Measurements from ENCODE around the gene NLRP6.
A peak's percentile ranks its signal among the peaks of the same experiment; 100 is the strongest.
"Not testable (repeated sequence)": the region's sequence is repeated elsewhere in the genome, so short reads cannot be mapped to it uniquely, and the experiment has no call there.

Gene NLRP6

GRCh38 chr11:306645-307371 lies 28.6 kb downstream of the NLRP6 start:
- no peak for ATAC-seq (replicated peaks)
- Mint-ChIP-seq H3K27me3 (no peaks in the 10 kb centered on the region), H3K36me3 (ENCODE audit: insufficient read depth) (peaks cover 41% of the 10 kb centered on the region), H3K27ac (peak overlapping the region; percentile 87 to 95), H3K4me1 (ENCODE audit: low read depth in 2 of 2) (peaks cover 30 to 44% of the 10 kb centered on the region in 2 donors), H3K9me3 (no peaks in the 10 kb centered on the region), H3K4me3 (peak overlapping the region; percentile 89 to 91)
- no peak for DNase-seq

GRCh38 chr11:307766-308708 lies 29.8 kb downstream of the NLRP6 start, which contains the start of gene IFITM2:
IFITM2 (plus strand) TSS chr11:307816; CDS start chr11:308193, 377 bp downstream.
- Mint-ChIP-seq H3K4me3 (peak within 1 kb of the TSS; percentile 89 to 91), H3K27ac (peak within 1 kb of the TSS; percentile 87 to 95), H3K4me1 (ENCODE audit: low read depth in 2 of 2) (peaks cover 41 to 46% of the 10 kb centered on the region in 2 donors), H3K36me3 (ENCODE audit: insufficient read depth) (peaks cover 37% of the 10 kb centered on the region)
- not testable (repeated sequence) for H3K9me3 Mint-ChIP-seq, H3K27me3 Mint-ChIP-seq
- ATAC-seq (replicated peaks), result peak; percentile 74
- DNase-seq, result peak in 2 of 3 experiments; percentile 49 to 61

DNA sequence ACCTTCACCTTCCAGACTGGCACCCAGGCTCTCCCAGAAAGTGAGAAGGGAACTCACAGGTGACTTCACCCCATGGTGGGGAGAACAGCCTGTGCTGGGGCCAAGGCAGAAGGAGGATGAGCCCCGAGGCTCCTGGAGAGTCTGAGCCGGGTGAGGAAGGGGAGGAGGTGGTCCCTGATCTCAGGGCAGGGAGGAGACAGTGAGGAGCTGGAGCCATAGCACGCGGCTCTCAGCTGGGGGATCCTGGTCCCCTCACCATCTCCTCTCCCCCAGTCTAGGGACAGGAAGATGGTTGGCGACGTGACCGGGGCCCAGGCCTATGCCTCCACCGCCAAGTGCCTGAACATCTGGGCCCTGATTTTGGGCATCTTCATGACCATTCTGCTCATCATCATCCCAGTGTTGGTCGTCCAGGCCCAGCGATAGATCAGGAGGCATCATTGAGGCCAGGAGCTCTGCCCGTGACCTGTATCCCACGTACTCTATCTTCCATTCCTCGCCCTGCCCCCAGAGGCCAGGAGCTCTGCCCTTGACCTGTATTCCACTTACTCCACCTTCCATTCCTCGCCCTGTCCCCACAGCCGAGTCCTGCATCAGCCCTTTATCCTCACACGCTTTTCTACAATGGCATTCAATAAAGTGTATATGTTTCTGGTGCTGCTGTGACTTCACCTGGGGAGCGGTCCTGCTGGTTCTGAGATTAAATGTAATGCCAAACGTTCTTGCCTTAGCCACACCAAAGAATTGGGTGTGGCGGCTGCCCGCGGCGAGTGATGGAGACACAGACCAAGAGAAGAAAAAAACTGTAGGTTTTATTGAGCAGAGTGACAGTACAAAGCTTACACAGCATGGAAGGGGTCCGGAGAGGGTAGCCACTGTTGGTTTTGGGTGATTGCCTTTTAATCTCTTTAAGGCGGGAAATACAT lies 30.8 kb downstream of the NLRP6 start:
- ATAC-seq (replicated peaks), result peak; percentile 0

GRCh38 chr11:309979-310572 lies 31.9 kb downstream of the NLRP6 start:
- Mint-ChIP-seq H3K27ac (peak overlapping the region; percentile 87 to 95), H3K36me3 (ENCODE audit: insufficient read depth) (peaks cover 42% of the 10 kb centered on the region), H3K4me3 (peak overlapping the region; percentile 89 to 91), H3K4me1 (ENCODE audit: low read depth in 2 of 2) (peaks cover 53 to 59% of the 10 kb centered on the region in 2 donors)
- not testable (repeated sequence) for DNase-seq; ATAC-seq (replicated peaks); H3K9me3 Mint-ChIP-seq; H3K27me3 Mint-ChIP-seq

More for the DNA sequence above, 30.8 kb downstream of the NLRP6 start:
- not testable (repeated sequence) for H3K27me3 Mint-ChIP-seq, DNase-seq, H3K9me3 Mint-ChIP-seq
- Mint-ChIP-seq H3K4me3 (peak overlapping the region; percentile 89 to 91), H3K36me3 (ENCODE audit: insufficient read depth) (peaks cover 40% of the 10 kb centered on the region), H3K27ac (peak overlapping the region; percentile 87 to 95), H3K4me1 (ENCODE audit: low read depth in 2 of 2) (peaks cover 51 to 56% of the 10 kb centered on the region in 2 donors)

GRCh38 chr11:311013-311748 lies 33.0 kb downstream of the NLRP6 start:
- peak overlapping the region; percentile 95 to 97 for H3K4me3 Mint-ChIP-seq
- not testable (repeated sequence) for H3K27me3 Mint-ChIP-seq, DNase-seq, H3K9me3 Mint-ChIP-seq
- peak overlapping the region; percentile 96 to 97 for H3K27ac Mint-ChIP-seq
- peaks cover 44 to 50% of the 10 kb centered on the region in 2 donors for H3K4me1 Mint-ChIP-seq (ENCODE audit: low read depth in 2 of 2)
- ATAC-seq (replicated peaks), result peak; percentile 19
- peaks cover 47% of the 10 kb centered on the region for H3K36me3 Mint-ChIP-seq (ENCODE audit: insufficient read depth)

DNA sequence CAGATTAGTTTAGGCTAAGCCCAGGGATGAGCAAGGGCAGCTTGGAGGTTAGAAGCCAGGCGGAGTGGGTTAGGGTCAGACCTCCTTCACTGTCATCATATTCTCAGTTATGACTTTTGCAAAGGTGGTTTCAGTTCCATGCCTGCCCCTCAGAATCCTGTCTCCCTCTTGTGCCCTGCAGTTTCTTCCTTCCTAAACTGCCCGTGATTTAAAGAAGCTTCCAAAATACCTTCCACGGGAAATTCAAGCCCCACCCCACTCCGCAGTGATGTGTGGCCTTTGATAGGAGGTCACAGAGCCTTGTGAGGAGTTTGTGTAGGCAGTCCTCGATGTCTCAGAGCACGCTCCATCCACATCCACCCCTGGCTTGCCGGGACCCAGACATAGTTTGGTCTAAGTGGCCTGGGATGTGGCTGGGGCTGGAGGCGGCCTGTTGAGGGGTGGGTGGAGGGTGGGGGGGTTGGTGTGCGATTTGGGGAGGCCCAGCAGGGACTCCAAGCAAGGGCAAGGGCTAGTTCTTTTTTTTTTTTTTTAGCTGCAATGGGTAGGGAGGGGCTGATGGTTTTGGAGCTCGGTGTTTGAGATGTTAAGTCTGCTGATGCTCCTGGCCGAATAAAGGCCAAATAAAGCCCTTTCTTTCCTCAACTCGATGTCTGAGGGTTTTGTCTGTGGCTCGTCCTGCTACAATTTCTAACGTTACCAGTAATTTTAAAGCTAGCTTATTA lies 34.0 kb downstream of the NLRP6 start:
- Mint-ChIP-seq H3K4me1 (ENCODE audit: low read depth in 2 of 2) (peaks cover 51 to 53% of the 10 kb centered on the region in 2 donors), H3K27me3 (no peaks in the 10 kb centered on the region), H3K9me3 (no peaks in the 10 kb centered on the region), H3K36me3 (ENCODE audit: insufficient read depth) (peaks cover 57% of the 10 kb centered on the region), H3K4me3 (peak overlapping the region; percentile 95 to 97), H3K27ac (peak overlapping the region; percentile 96 to 97)
- no peak for DNase-seq
- ATAC-seq (replicated peaks), result no peak

DNA sequence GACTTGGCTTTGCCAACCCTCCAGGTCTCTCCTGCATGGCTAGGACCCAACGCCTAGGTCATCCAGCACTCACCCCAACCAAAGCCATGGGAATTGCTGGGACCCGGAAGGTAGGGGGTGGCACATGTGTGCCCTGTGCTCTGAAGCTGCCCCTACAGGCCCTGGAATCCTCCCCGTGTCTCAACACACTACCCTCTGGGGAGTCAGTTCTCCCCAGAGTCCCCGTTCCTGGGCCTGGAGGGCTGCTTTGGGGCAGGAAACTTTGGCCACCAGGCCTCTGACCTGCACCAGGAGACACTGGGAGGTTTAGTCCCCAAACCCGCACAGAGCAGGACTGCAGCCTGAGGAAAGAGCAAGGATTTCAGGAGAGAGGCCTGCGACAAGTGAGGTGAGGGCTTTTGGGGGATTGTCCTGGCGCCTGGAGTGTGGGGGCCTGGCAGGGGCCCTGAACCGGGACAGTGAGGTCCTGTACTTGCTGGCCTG lies 35.1 kb downstream of the NLRP6 start:
- H3K9me3 Mint-ChIP-seq, result no peaks in the 10 kb centered on the region
- H3K4me1 Mint-ChIP-seq (ENCODE audit: low read depth in 2 of 2), result peaks cover 50 to 51% of the 10 kb centered on the region in 2 donors
- peak overlapping the region; percentile 95 to 97 for H3K4me3 Mint-ChIP-seq
- ATAC-seq (replicated peaks) (no peak), DNase-seq (no peak)
- H3K27me3 Mint-ChIP-seq, result no peaks in the 10 kb centered on the region
- peak overlapping the region; percentile 96 to 97 for H3K27ac Mint-ChIP-seq
- peaks cover 58% of the 10 kb centered on the region for H3K36me3 Mint-ChIP-seq (ENCODE audit: insufficient read depth)

DNA sequence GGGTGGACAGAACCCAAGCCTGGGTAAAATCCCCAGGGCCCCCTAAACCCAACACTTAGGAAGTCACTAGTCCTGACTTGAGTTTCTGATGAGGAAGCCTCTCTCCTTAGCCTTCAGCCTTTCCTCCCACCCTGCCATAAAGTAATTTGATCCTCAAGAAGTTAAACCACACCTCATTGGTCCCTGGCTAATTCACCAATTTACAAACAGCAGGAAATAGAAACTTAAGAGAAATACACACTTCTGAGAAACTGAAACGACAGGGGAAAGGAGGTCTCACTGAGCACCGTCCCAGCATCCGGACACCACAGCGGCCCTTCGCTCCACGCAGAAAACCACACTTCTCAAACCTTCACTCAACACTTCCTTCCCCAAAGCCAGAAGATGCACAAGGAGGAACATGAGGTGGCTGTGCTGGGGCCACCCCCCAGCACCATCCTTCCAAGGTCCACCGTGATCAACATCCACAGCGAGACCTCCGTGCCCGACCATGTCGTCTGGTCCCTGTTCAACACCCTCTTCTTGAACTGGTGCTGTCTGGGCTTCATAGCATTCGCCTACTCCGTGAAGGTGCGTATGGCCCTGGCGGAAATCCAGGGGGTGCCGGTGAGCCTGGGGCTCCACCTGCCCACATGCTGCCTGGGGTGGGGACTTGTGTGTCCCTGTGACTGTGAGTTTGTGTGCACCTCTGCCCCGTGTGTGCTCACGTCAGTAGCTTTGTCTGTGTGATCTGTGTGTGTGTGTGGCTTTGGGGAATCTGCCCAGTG lies 35.8 kb downstream of the NLRP6 start, which contains the start of gene IFITM1:
TSS of gene IFITM1 (plus strand) at position 254 of the 767 bp plus-strand sequence. CDS start at position 385, 131 bp downstream.
- peaks cover 45 to 49% of the 10 kb centered on the region in 2 donors for H3K4me1 Mint-ChIP-seq (ENCODE audit: low read depth in 2 of 2)
- peak within 1 kb of the TSS; percentile 95 to 97 for H3K4me3 Mint-ChIP-seq
- H3K36me3 Mint-ChIP-seq (ENCODE audit: insufficient read depth), result peaks cover 52% of the 10 kb centered on the region
- ATAC-seq (replicated peaks) (peak; percentile 65), DNase-seq (peak; percentile 59 to 62 (median 62))
- no peaks in the 10 kb centered on the region for H3K27me3 Mint-ChIP-seq
- H3K27ac Mint-ChIP-seq, result peak within 1 kb of the TSS; percentile 96 to 97
- no peaks in the 10 kb centered on the region for H3K9me3 Mint-ChIP-seq

GRCh38 chr11:314554-314875 lies 36.3 kb downstream of the NLRP6 start:
- not testable (repeated sequence) for H3K27me3 Mint-ChIP-seq; H3K9me3 Mint-ChIP-seq; DNase-seq; ATAC-seq (replicated peaks)
- H3K4me1 Mint-ChIP-seq (ENCODE audit: low read depth in 2 of 2), result peaks cover 42 to 45% of the 10 kb centered on the region in 2 donors
- H3K27ac Mint-ChIP-seq, result peak overlapping the region; percentile 96 to 97
- H3K4me3 Mint-ChIP-seq, result peak overlapping the region; percentile 95 to 97
- H3K36me3 Mint-ChIP-seq (ENCODE audit: insufficient read depth), result peaks cover 49% of the 10 kb centered on the region

- H3K27me3 Mint-ChIP-seq, result no peaks in the 10 kb centered on the region
- peaks cover 43 to 46% of the 10 kb centered on the region in 2 donors for H3K4me1 Mint-ChIP-seq (ENCODE audit: low read depth in 2 of 2)
- DNase-seq (no peak), ATAC-seq (replicated peaks) (no peak)
- H3K9me3 Mint-ChIP-seq, result no peaks in the 10 kb centered on the region
- peak overlapping the region; percentile 96 to 97 for H3K27ac Mint-ChIP-seq
- peak overlapping the region; percentile 95 to 97 for H3K4me3 Mint-ChIP-seq
- H3K36me3 Mint-ChIP-seq (ENCODE audit: insufficient read depth), result peaks cover 52% of the 10 kb centered on the region
Measured at GRCh38 chr11:315051-315481, 36.9 kb downstream of the NLRP6 start.

Measured in effector memory CD8-positive, alpha-beta T cell (primary cell).